ENCODE measurements around the gene AMELX. TPM values are rescaled to one million over a fixed set of nuclear protein-coding genes. Genes with fewer than 3 reads are reported as not detected.

The AMELX gene
- polyA plus RNA-seq, 2 donors = not detected

DNA sequence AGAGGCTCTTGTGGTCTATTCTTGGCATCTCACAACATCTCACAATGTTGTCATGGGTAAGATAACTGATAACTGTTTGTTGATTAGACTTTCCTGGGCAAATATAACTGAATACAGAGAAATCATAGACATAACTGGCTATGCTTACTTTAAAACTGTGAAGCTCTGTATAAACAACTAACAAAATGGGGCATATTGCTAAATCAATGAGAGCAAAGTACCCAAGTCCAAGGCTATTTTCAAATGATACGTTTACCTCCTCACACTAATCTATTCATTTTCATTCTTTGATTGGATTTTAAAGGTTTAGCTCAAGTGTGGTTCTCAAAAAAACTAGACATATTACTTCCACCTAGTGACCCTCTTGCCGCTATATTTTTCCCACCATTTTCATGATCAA lies 38.6 kb downstream of the AMELX start:
- H3K4me1 ChIP-seq (ENCODE audit: control insufficient read depth in 2 of 2, insufficient read depth in 2 of 2, low read length in 1 of 2) = no peaks in the 10 kb centered on the region
- H3K27ac ChIP-seq (ENCODE audit: low read depth in 2 of 2, low read length in 1 of 2) = no peak overlapping the region
- H3K9me3 ChIP-seq (ENCODE audit: control insufficient read depth in 2 of 2, insufficient read depth in 1 of 2, low read depth in 1 of 2, low read length in 1 of 2) = no peaks in the 10 kb centered on the region
- H3K36me3 ChIP-seq (ENCODE audit: control insufficient read depth in 2 of 2, insufficient read depth in 2 of 2, low read length in 1 of 2) = no peaks in the 10 kb centered on the region
- no peaks in the 10 kb centered on the region for H3K27me3 ChIP-seq (ENCODE audit: control insufficient read depth in 1 of 2, insufficient read depth in 2 of 2, low read length in 2 of 2)
- 72 to 93% methylated on average over 2 of the region's 2 CpGs for WGBS, 2 donors
- H3K4me3 ChIP-seq (ENCODE audit: low read depth in 1 of 2, low read length in 2 of 2) = no peak overlapping the region

DNA sequence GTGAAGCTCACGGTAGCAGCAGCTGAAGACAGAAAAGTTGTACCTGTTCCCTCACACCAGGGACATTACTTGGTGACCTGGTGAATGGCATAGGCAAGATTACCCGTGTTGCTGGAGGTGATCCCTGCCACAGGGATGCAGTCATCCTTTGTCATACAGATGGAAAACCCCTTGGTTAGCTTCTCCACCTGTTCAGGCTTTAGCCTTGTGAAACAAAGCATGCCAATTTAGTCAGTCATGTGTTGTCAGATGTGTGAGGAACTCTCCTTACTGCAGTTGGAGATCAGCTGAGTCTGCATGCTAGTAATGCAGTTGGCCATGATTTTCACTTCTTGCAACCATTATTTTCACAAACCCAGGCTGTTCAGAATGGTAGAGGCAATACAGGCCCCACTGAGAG lies 41.0 kb downstream of the AMELX start:
- no peaks in the 10 kb centered on the region for H3K4me1 ChIP-seq (ENCODE audit: control insufficient read depth in 2 of 2, insufficient read depth in 2 of 2, low read length in 1 of 2)
- no peaks in the 10 kb centered on the region for H3K9me3 ChIP-seq (ENCODE audit: control insufficient read depth in 2 of 2, insufficient read depth in 1 of 2, low read depth in 1 of 2, low read length in 1 of 2)
- WGBS, 2 donors = 67 to 69% methylated on average over 2 of the region's 2 CpGs
- H3K4me3 ChIP-seq (ENCODE audit: low read depth in 1 of 2, low read length in 2 of 2) = no peak overlapping the region
- H3K36me3 ChIP-seq (ENCODE audit: control insufficient read depth in 2 of 2, insufficient read depth in 2 of 2, low read length in 1 of 2) = no peaks in the 10 kb centered on the region
- H3K27ac ChIP-seq (ENCODE audit: low read depth in 2 of 2, low read length in 1 of 2) = no peak overlapping the region
- H3K27me3 ChIP-seq (ENCODE audit: control insufficient read depth in 1 of 2, insufficient read depth in 2 of 2, low read length in 2 of 2) = no peaks in the 10 kb centered on the region

DNA sequence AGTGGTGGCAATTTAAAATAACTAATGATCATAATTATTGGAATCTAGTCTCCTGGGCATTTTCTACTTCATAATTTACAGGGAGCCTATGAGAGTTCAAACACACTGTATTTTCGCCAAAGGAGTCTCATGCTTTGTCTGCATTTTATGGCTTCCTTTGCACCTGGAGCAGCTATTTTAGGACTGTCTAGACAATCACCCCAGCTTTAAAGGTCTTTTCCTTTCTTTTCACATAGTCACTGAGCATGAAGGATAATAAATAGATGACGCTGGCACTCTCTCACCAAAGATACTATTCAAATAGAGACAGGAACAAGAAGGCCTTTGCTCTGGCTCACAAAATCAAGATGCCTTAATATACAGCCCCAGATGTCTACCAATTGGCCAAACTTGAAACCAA lies 43.0 kb downstream of the AMELX start:
- no peak overlapping the region for H3K4me3 ChIP-seq (ENCODE audit: low read depth in 1 of 2, low read length in 2 of 2)
- H3K4me1 ChIP-seq (ENCODE audit: control insufficient read depth in 2 of 2, insufficient read depth in 2 of 2, low read length in 1 of 2) = no peaks in the 10 kb centered on the region
- H3K9me3 ChIP-seq (ENCODE audit: control insufficient read depth in 2 of 2, insufficient read depth in 1 of 2, low read depth in 1 of 2, low read length in 1 of 2) = no peaks in the 10 kb centered on the region
- no peaks in the 10 kb centered on the region for H3K27me3 ChIP-seq (ENCODE audit: control insufficient read depth in 1 of 2, insufficient read depth in 2 of 2, low read length in 2 of 2)
- H3K27ac ChIP-seq (ENCODE audit: low read depth in 2 of 2, low read length in 1 of 2) = no peak overlapping the region
- WGBS, 2 donors = 70 to 71% methylated on average over 2 of the region's 2 CpGs
- no peaks in the 10 kb centered on the region for H3K36me3 ChIP-seq (ENCODE audit: control insufficient read depth in 2 of 2, insufficient read depth in 2 of 2, low read length in 1 of 2)

DNA sequence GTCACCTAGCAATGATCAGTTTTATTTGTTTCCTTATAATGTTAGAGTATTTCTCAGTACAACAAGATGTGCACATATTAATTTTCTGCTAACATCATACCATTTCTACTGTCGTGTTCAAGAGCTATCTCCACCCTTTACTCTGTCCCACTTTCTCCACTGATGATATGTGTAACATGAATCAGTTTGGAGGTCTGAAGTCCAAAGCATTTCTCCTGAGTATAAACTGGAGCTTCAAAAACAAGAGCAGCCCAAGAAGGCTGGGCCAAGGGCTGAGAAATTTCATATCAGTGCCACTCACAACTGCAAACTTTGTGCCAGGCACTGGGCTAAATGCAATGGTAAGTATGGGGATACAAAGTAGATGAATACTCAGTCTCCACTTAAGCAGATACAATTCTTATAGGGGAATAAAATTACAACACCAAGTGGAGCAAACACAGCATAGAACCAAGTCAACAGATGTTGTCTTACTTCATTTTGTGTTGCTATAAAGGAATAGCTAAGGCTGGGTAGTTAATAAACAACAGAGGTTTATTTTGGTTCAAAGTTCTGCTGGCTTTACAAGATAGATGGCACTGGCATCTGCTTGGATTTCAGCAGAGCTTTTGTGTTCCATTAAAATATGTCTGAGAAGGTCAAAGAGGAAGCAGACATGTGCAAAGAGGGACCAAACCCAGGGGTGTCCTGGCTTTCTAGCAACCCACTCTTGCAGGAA lies 44.2 kb downstream of the AMELX start:
- no peaks in the 10 kb centered on the region for H3K4me1 ChIP-seq (ENCODE audit: control insufficient read depth in 2 of 2, insufficient read depth in 2 of 2, low read length in 1 of 2)
- no peaks in the 10 kb centered on the region for H3K27me3 ChIP-seq (ENCODE audit: control insufficient read depth in 1 of 2, insufficient read depth in 2 of 2, low read length in 2 of 2)
- no peak overlapping the region for H3K4me3 ChIP-seq (ENCODE audit: low read depth in 1 of 2, low read length in 2 of 2)
- no peaks in the 10 kb centered on the region for H3K36me3 ChIP-seq (ENCODE audit: control insufficient read depth in 2 of 2, insufficient read depth in 2 of 2, low read length in 1 of 2)
- no peaks in the 10 kb centered on the region for H3K9me3 ChIP-seq (ENCODE audit: control insufficient read depth in 2 of 2, insufficient read depth in 1 of 2, low read depth in 1 of 2, low read length in 1 of 2)
- 64 to 81% methylated on average over 1 of the region's 1 CpG for WGBS, 2 donors
- H3K27ac ChIP-seq (ENCODE audit: low read depth in 2 of 2, low read length in 1 of 2) = no peak overlapping the region

DNA sequence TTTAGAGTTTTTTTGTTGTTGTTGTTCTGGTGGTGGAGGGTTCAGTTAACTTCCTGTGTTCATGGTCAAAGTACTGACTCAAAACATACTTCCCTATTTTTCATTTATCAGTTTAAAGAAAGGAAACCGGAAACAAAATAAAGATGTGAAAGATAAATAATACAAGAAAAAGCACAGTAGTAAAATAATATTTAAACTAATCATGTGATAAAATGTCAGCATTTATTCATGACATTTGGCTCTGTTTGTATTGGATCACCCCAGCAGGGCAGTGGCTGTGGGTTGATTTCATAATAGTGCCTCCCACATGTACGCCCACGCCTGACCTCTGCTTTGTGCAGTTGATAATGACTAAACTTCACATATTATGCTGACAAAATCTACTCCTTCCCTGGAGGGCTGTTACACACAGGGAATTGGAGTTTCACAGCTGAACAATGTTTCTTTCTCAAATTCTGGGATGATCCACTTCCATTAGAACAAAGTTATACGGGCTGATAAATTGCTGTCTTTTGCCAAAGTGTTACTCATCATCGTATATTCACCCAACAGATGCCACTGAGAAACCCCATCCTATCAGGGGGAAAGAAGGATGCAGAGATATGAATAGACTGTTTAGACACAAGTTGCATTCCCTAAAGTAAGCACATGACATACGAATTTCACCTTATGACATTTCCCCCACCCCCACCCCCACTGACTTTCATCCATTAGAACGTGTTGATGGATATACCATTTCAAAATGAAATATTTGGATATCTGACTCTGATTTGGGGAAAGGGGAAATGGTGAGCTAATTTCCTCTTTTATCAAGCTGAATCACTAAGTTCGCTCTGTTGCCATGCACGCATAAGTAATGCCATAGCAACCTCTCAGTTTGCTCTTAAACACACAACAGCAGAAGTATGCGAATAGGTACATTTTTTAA lies 48.3 kb downstream of the AMELX start:
- Histone ChIP-seq H3K27ac (ENCODE audit: low read depth in 2 of 2, low read length in 1 of 2) (peak overlapping the region in 1 of 2 donors; percentile 63), H3K4me3 (ENCODE audit: low read depth in 1 of 2, low read length in 2 of 2) (no peak overlapping the region), H3K4me1 (ENCODE audit: control insufficient read depth in 2 of 2, insufficient read depth in 2 of 2, low read length in 1 of 2) (no peaks in the 10 kb centered on the region), H3K36me3 (ENCODE audit: control insufficient read depth in 2 of 2, insufficient read depth in 2 of 2, low read length in 1 of 2) (no peaks in the 10 kb centered on the region), H3K9me3 (ENCODE audit: control insufficient read depth in 2 of 2, insufficient read depth in 1 of 2, low read depth in 1 of 2, low read length in 1 of 2) (no peaks in the 10 kb centered on the region), H3K27me3 (ENCODE audit: control insufficient read depth in 1 of 2, insufficient read depth in 2 of 2, low read length in 2 of 2) (no peaks in the 10 kb centered on the region)
- 8 to 35% methylated on average over 10 of the region's 10 CpGs for WGBS, 2 donors

DNA sequence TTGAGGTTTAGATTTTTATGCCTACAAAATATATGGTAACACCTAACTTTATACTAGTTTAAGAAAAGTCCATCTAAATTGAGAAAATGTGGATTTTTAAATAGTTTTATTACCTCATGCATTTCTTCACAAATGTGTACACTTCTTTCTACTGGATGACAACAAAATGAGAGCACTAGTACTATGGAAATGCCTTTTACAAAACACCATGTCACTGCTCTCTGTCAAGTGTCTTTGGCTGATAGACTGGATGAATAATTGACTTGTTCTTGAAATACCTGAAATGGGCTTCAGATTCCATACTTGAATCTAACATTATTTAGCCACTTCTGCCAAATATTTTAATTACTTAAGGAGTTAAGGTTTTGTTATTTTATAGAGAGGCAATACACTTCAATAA lies 49.5 kb downstream of the AMELX start:
- Histone ChIP-seq H3K36me3 (ENCODE audit: control insufficient read depth in 2 of 2, insufficient read depth in 2 of 2, low read length in 1 of 2) (no peaks in the 10 kb centered on the region), H3K27me3 (ENCODE audit: control insufficient read depth in 1 of 2, insufficient read depth in 2 of 2, low read length in 2 of 2) (no peaks in the 10 kb centered on the region), H3K27ac (ENCODE audit: low read depth in 2 of 2, low read length in 1 of 2) (no peak overlapping the region), H3K4me1 (ENCODE audit: control insufficient read depth in 2 of 2, insufficient read depth in 2 of 2, low read length in 1 of 2) (no peaks in the 10 kb centered on the region), H3K9me3 (ENCODE audit: control insufficient read depth in 2 of 2, insufficient read depth in 1 of 2, low read depth in 1 of 2, low read length in 1 of 2) (no peaks in the 10 kb centered on the region), H3K4me3 (ENCODE audit: low read depth in 1 of 2, low read length in 2 of 2) (no peak overlapping the region)

DNA sequence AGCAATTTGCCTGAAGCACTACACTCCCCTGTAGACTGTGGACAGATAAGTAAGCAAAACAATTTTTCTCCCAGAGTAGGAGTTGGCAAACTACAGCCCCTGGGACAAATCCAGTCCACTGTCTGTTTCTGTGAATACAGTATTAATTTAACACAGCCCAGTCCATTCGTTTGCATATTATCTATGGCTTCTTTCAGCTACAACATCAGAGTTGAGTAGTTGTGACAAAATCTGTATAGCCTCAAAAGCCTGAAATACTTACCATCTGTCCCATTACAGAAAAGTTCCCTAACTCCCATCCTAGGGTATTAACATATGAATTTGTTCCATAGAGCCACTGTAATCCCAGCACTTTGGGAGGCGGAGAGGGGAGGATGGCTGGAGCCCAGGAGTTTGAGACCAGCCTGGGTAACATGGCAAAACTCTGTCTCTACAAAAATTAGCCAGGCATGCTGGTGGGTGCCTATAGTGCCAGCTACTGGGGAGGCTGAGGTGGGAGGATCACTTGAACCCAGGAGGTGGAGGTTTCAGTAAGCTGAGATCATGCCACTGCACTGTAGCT lies 53.0 kb downstream of the AMELX start:
- Histone ChIP-seq H3K27me3 (ENCODE audit: control insufficient read depth in 1 of 2, insufficient read depth in 2 of 2, low read length in 2 of 2) (no peaks in the 10 kb centered on the region), H3K4me1 (ENCODE audit: control insufficient read depth in 2 of 2, insufficient read depth in 2 of 2, low read length in 1 of 2) (peaks cover 0 to under 1% of the 10 kb centered on the region in 2 donors), H3K36me3 (ENCODE audit: control insufficient read depth in 2 of 2, insufficient read depth in 2 of 2, low read length in 1 of 2) (no peaks in the 10 kb centered on the region), H3K9me3 (ENCODE audit: control insufficient read depth in 2 of 2, insufficient read depth in 1 of 2, low read depth in 1 of 2, low read length in 1 of 2) (no peaks in the 10 kb centered on the region), H3K27ac (ENCODE audit: low read depth in 2 of 2, low read length in 1 of 2) (no peak overlapping the region), H3K4me3 (ENCODE audit: low read depth in 1 of 2, low read length in 2 of 2) (no peak overlapping the region)
- 60 to 67% methylated on average over 2 of the region's 2 CpGs for WGBS, 2 donors

DNA sequence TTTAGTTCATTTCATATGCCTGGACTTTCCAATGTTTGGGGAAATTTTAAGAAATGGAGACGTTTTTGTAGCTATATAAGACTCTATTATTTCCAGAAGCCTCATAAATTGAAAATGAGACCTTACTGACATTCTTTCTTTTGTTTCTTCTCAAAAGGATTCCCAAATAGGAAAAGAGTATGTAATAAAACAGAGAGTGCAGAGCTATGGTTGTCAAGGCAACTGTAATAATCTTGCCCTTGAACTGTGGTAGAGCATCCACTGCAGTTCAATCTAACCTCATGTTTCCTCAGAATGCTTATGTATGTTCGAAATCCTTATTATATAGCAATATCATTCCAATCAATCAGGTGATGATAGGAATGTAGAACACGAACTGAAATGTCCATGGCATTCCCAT lies 54.1 kb downstream of the AMELX start:
- Histone ChIP-seq H3K27ac (ENCODE audit: low read depth in 2 of 2, low read length in 1 of 2) (no peak overlapping the region), H3K27me3 (ENCODE audit: control insufficient read depth in 1 of 2, insufficient read depth in 2 of 2, low read length in 2 of 2) (no peaks in the 10 kb centered on the region), H3K4me3 (ENCODE audit: low read depth in 1 of 2, low read length in 2 of 2) (no peak overlapping the region), H3K36me3 (ENCODE audit: control insufficient read depth in 2 of 2, insufficient read depth in 2 of 2, low read length in 1 of 2) (no peaks in the 10 kb centered on the region), H3K4me1 (ENCODE audit: control insufficient read depth in 2 of 2, insufficient read depth in 2 of 2, low read length in 1 of 2) (peaks cover 0 to 4% of the 10 kb centered on the region in 2 donors), H3K9me3 (ENCODE audit: control insufficient read depth in 2 of 2, insufficient read depth in 1 of 2, low read depth in 1 of 2, low read length in 1 of 2) (no peaks in the 10 kb centered on the region)
- 49 to 75% methylated on average over 3 of the region's 3 CpGs for WGBS, 2 donors

DNA sequence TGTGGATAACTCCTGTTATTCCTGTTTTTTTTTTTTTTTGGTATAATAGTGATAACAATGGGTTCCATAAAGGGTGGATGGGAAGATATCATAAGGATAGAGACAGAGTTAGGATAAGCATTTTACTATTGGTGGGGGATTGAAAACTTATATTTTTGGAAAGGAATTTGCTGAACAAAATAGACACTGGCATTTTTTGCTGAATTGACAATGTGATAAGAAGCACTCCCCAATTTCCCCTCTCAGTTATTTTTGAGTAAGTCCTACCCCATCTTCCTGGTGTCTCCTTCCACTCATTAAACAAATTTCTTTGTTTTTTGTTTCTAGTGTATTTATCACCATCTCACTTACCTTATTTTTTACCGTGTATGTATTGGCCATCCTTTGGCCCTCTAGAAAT lies 55.8 kb downstream of the AMELX start:
- Histone ChIP-seq H3K4me1 (ENCODE audit: control insufficient read depth in 2 of 2, insufficient read depth in 2 of 2, low read length in 1 of 2) (peaks cover 0 to 4% of the 10 kb centered on the region in 2 donors), H3K9me3 (ENCODE audit: control insufficient read depth in 2 of 2, insufficient read depth in 1 of 2, low read depth in 1 of 2, low read length in 1 of 2) (no peaks in the 10 kb centered on the region), H3K27me3 (ENCODE audit: control insufficient read depth in 1 of 2, insufficient read depth in 2 of 2, low read length in 2 of 2) (no peaks in the 10 kb centered on the region), H3K27ac (ENCODE audit: low read depth in 2 of 2, low read length in 1 of 2) (no peak overlapping the region), H3K4me3 (ENCODE audit: low read depth in 1 of 2, low read length in 2 of 2) (no peak overlapping the region), H3K36me3 (ENCODE audit: control insufficient read depth in 2 of 2, insufficient read depth in 2 of 2, low read length in 1 of 2) (no peaks in the 10 kb centered on the region)
- 72 to 96% methylated on average over 1 of the region's 1 CpG for WGBS, 2 donors

Data from esophagus (tissue), 2 donors.